Medulla oblongata (tissue), 1 donor: ENCODE results near the gene PIGW.

Experiments
- DNase-seq: peaks from one replicate; pipeline ENCODE4 v3.0.0-alpha.2; 2015; ENCODE audit errors: extremely low spot score

The PIGW gene

GRCh38 chr17:36534840-36535668 is at the start of gene PIGW, which contains the start of gene MYO19:
TSS of gene PIGW (plus strand) at chr17:36534987. CDS start at chr17:36537102, 2,115 bp downstream.
TSS of gene MYO19 (minus strand) at chr17:36534868. CDS start at chr17:36532538, 2,330 bp downstream.
- peak; percentile 87 for DNase-seq

GRCh38 chr17:36485027-36485426 is 49.8 kb upstream of the PIGW start:
- DNase-seq = no peak

- no peak for DNase-seq
Observed at GRCh38 chr17:36485805-36486203, 49.0 kb upstream of the PIGW start.

DNA sequence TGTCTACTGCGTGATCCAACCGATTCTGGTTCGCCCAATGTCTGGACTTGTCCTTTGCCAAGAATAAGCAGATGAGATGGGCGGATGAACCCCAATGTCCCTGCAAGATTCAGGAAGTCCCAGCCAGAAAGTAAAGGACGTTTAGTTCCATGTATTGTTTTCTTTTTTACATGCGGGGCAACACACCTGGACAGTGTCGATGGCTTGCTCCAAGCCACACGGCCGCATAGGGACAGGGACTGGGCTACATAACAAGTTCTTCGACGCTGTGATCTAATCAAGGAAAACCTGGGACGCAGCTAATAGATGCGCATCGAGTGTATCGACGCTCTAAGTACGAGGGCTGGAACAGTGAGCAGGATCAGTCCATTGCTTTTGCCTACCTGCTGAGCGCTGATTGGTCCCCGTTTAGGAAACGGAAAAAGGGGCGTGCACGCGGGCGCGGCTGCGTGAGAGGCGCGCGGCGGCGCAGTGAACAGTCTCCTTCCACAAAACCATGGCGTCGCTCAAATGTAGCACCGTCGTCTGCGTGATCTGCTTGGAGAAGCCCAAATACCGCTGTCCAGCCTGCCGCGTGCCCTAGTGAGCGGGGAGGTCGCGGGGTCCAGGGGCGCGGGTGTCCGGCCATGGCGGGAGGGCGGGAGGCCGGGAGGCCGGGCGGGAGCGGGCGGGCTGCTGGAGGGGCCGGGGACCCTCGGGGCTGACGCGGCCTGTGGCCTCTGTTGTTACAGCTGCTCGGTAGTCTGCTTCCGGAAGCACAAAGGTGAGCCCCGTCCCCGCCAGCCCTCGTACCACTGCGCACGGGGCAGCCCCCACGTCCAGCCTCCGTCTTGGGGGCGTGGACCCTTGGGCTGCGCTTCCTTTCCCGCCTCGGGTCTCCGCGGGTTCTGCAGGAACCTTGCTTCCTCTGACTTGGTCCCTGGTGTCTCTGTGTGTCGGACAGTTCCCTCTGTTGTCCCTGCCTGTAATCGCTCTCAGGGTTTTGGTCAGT is 48.3 kb upstream of the PIGW start, which contains the start of gene ZNHIT3:
Gene ZNHIT3, plus strand, starts transcription at position 478 of the 991 bp plus-strand sequence. Its CDS starts 19 bp downstream, at position 497.
- peak; percentile 97 for DNase-seq

DNA sequence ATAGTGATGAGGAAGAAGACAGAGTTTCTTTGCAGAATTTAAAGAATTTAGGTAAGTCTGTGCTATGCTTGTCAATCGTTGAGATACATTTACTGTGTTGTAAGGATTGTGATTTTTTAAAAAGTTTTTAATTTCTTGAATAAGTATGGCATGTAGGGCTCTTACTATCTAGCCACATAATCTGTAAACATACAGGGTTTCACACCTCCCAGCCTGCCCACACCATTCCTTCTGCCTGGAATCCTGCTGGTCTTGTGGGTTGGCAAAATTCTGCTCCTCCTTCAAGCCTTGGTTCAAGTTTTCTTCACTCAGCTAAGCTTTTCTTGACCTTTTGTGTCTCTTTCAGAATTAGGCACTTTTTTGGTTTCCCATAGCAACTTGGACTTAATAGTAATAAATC is 40.8 kb upstream of the PIGW start:
- DNase-seq = no peak

DNA sequence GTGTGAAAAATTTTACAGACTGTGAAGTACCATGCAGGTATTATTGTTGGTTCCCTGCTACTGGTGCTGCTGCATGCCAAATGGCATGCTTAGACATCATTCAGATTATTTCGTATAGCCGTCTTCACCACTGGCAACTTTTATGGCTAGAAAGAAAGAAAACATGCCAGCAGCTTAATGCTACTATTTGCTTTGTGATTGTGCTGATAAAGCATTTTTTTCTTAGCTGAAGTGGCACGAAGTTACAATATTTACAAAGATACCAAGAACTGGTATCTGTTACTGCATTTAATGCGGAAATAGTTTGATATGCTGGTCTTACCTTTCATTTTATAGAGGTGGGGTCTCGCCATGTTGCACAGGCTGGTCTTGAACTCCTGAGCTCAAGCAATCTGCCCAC is 40.1 kb upstream of the PIGW start:
- DNase-seq = no peak

GRCh38 chr17:36495076-36495578 is 39.7 kb upstream of the PIGW start:
- DNase-seq = no peak

- peak; percentile 74 for DNase-seq
Observed at GRCh38 chr17:36496018-36496789, 38.6 kb upstream of the PIGW start.

GRCh38 chr17:36498155-36498554 is 36.6 kb upstream of the PIGW start:
- DNase-seq = no peak

DNA sequence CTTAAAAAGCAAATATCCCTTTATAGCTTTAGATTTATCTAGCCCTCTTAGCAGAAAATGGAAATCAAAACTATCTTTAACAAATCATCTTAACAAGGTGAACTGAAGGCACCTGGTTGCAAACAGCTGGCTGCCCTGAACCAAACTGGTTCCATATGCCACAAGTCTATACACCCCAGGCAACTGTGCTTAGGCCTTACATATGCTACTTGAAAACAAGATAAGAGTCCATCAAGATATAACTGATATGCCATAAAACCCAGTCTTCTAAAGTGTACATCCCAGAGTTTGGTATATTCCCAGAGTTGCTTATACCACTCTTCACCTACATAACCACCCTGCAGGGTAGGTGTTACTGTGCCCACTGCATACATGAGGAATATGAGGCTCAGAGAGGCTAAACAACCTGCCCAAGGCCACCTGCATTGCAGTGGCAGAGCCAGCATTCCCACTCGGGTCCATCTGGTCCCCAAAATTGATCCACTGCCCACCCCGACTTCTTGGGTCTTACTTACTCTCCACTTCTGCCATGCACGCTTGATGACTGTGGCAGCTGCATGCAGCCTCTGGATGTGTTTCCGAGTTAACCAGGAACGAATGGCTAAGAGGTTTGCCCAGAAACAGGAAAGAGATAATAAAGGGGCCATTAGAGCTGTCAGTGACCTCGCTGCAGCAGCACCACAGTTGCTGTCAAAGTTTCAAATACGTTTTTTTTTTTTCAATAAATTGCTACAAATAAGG is 36.1 kb upstream of the PIGW start:
- no peak for DNase-seq

- no peak for DNase-seq
Observed at GRCh38 chr17:36500745-36501225, 34.0 kb upstream of the PIGW start.

DNA sequence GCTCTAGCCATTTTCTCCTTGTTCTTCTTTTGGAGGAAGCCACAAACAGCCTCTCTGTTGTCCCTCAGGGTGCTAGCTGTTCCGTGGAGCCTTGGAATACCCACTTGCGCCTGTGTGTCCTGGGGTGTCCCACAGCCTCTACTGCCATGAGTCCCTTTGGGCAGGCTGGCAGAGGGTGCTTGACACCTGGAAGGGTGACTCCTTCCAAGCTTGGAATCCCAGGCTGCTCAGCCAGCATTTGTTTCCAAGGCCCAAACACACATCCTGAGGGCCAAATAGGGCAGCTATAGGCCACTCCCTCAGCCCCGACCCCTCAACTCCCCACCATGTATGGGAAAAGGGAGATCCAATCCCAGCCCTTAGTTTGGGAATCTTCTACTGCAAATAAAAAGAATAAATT is 33.4 kb upstream of the PIGW start:
- no peak for DNase-seq

- DNase-seq = no peak
Observed at GRCh38 chr17:36501963-36502362, 32.8 kb upstream of the PIGW start.

DNA sequence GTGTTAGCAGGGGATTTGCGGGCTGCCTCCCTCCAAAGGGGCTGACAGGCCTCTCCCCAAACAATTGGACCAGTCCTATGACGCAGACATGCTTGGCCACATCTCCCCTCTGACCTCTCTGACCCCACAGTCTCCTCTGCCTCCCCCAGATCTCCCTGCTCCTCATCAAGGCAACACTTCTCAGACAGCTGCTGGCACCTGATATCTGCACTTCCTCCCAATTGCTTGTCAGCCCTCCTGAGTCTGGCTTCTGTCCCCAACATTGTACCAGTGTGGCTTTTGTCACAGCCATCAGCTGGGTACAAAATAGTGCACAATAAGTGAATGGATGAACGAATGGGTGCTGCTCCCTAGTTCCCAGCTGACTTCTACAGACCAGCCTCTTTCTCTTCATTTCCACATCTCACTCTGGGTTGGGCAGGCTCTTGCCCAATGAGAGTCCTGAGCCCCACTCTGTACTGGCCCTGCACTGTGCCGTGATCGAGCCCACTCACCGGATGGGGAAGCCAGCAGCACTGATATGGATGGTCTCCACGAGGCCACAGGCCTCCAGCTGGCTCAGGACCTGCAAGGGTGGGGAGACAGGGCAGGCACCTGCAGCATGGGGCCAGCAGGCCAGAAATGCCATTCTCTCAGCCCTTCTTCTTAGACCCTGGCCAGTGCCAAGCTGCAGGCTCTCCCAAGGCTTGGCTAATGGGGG is 31.2 kb upstream of the PIGW start:
- DNase-seq = no peak

GRCh38 chr17:36504156-36504545 is 30.6 kb upstream of the PIGW start:
- DNase-seq = no peak

DNA sequence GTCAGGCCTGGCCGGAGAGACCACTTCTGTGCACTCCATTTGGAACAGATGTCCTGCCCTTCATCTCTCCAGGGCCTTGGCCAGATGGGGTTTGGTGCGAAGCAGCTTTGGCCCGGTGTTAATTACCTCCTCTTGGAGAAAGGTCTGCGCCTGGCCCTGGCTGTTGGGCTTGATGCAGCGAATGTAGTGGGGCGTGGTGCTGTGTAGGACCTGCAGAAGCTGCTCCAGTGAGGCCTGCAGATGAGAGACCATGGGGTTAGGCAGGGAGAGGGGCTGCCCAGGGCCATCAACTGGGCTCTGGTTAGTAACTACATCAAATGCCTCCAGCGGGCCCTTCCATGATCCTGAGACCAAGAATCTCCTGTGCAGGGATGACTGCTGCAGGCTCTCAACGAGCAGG is 29.6 kb upstream of the PIGW start:
- no peak for DNase-seq

DNA sequence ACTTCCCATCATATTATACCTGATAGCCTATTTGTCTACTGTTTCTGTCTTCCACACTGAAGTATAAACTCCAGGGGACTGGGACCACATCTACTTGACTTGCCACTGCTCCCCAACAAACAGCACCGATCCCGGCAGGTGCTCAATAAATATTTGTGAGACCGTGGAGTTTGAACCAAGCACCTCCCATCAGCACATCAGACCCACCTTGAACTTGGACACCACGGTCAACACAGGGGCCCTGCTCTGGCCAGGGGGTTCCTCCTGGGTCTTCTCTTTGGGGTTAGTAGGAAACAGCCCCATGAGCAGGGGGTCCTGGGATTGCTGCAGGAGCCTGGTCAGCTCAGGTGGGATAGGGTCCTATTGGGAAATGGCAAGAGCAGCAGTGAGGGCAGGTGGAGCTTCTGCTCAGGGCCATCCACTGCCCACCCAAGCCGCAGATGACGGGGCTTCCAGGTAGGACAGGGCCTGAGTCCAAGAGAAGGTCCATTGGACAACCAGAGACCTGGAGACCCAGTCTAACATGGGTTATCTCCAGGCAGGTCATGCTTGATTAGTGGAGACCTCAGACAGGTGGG is 28.4 kb upstream of the PIGW start:
- no peak for DNase-seq

- no peak for DNase-seq
Observed at GRCh38 chr17:36506831-36507230, 28.0 kb upstream of the PIGW start.

GRCh38 chr17:36507266-36507665 is 27.5 kb upstream of the PIGW start:
- no peak for DNase-seq
